HepG2 (cell line): ENCODE data around the gene MBD3L2. TPM values are rescaled to one million over a fixed set of nuclear protein-coding genes. Genes with fewer than 3 reads are reported as not detected.

ENCODE experiments used
- ATF1 ChIP-seq: IDR thresholded peaks from 2 replicates; pipeline ENCODE4 v1.6.1; 2016; ENCODE audit warnings: mild to moderate bottlenecking, control low read depth
- CBX2 ChIP-seq, 2 experiments: fragments of 200-600 bp in 1 of 2; sonication (generic); formaldehyde crosslinking in 1 of 2; IDR thresholded peaks; 2 replicates each; pipeline versions ENCODE4 v1.7.0 to v1.8.1; 2018 to 2022; ENCODE audit warnings: low read depth in 2 of 2, low read length in 1 of 2, mild to moderate bottlenecking in 1 of 2, missing genetic modification reagents in 1 of 2
- DPF2 ChIP-seq: sonication (generic); formaldehyde crosslinking; IDR thresholded peaks from 2 replicates; pipeline ENCODE4 v1.4.0; 2020; ENCODE audit warnings: mild to moderate bottlenecking, low read depth, missing genetic modification reagents, borderline replicate concordance
- ETV6 ChIP-seq: sonication (generic); formaldehyde crosslinking; conservative IDR thresholded peaks from 2 replicates; pipeline ENCODE4 v1.4.0; 2020; ENCODE audit warnings: missing genetic modification reagents
- HOXD1 ChIP-seq: sonication (generic); formaldehyde crosslinking; IDR thresholded peaks from 2 replicates; pipeline ENCODE4 v1.5.0; 2020; ENCODE audit warnings: missing genetic modification reagents
- IKZF4 ChIP-seq: sonication (generic); formaldehyde crosslinking; IDR thresholded peaks from 2 replicates; pipeline ENCODE4 v1.5.1; 2020; ENCODE audit warnings: borderline replicate concordance, mild to moderate bottlenecking, low read depth, missing genetic modification reagents; ENCODE audit errors: not compliant biosample characterization
- JARID2 ChIP-seq: sonication (generic); formaldehyde crosslinking; IDR thresholded peaks from 2 replicates; pipeline ENCODE4 v1.8.1; 2023; ENCODE audit warnings: missing genetic modification reagents, inconsistent platforms; ENCODE audit not compliant: insufficient replicate concordance
- MAFF ChIP-seq: IDR thresholded peaks from 2 replicates; pipeline ENCODE4 v1.6.1; 2011; ENCODE audit warnings: low read depth, low read length, improper control_type of control experiment
- NFATC3 ChIP-seq: sonication (generic); formaldehyde crosslinking; IDR thresholded peaks from 2 replicates; pipeline ENCODE4 v1.5.1; 2020; ENCODE audit warnings: mild to moderate bottlenecking, missing genetic modification reagents
- POLR2G ChIP-seq: fragments of 200-400 bp; formaldehyde crosslinking; IDR thresholded peaks from 2 replicates; pipeline ENCODE4 v1.6.1; 2018; ENCODE audit warnings: mild to moderate bottlenecking, low read depth, low read length, moderate library complexity
- SIX1 ChIP-seq: sonication (generic); formaldehyde crosslinking; IDR thresholded peaks from 2 replicates; pipeline ENCODE4 v1.4.0; 2020; ENCODE audit warnings: missing genetic modification reagents, borderline replicate concordance
- XRCC5 ChIP-seq: fragments of 200-400 bp; formaldehyde crosslinking; optimal IDR thresholded peaks from 2 replicates; pipeline ENCODE3; 2017; ENCODE audit warnings: mild to moderate bottlenecking, low read length
- ZKSCAN8 ChIP-seq: IDR thresholded peaks from 2 replicates; pipeline ENCODE4 v1.6.1; 2016; ENCODE audit warnings: borderline replicate concordance, missing genetic modification reagents, missing compliant biosample characterization
- ZMYM3 ChIP-seq: sonication (generic); formaldehyde crosslinking; IDR thresholded peaks from 2 replicates; pipeline ENCODE4 v1.5.1; 2020; ENCODE audit warnings: mild to moderate bottlenecking, missing genetic modification reagents
- ZNF274 ChIP-seq: sonication (generic); formaldehyde crosslinking; IDR thresholded peaks from 2 replicates; pipeline ENCODE4 v1.5.1; 2020; ENCODE audit warnings: mild to moderate bottlenecking, missing genetic modification reagents
- ZNF615 ChIP-seq: sonication (generic); formaldehyde crosslinking; IDR thresholded peaks from 2 replicates; pipeline ENCODE4 v1.5.0; 2020; ENCODE audit warnings: mild to moderate bottlenecking, missing genetic modification reagents, borderline replicate concordance
- ZNF792 ChIP-seq: IDR thresholded peaks from 2 replicates; pipeline ENCODE4 v1.6.1; 2016
- ZSCAN21 ChIP-seq: sonication (generic); formaldehyde crosslinking; IDR thresholded peaks from 2 replicates; pipeline ENCODE4 v1.8.0; 2022; ENCODE audit warnings: mild to moderate bottlenecking, missing genetic modification reagents, moderate library complexity, borderline replicate concordance
- ZSCAN22 ChIP-seq: sonication (generic); formaldehyde crosslinking; IDR thresholded peaks from 2 replicates; pipeline ENCODE4 v1.4.0; 2020; ENCODE audit warnings: mild to moderate bottlenecking, missing genetic modification reagents
- ZSCAN31 ChIP-seq: sonication (generic); formaldehyde crosslinking; IDR thresholded peaks from 2 replicates; pipeline ENCODE4 v1.5.0; 2020; ENCODE audit warnings: low read depth, mild to moderate bottlenecking, missing genetic modification reagents
- polyA plus RNA-seq, 8 experiments: library from polyadenylated mRNA; depleted of rRNA in 3 of 8; stranded (reverse) in 7 of 8; unstranded in 1 of 8; fragments of >200 nt; fragmentation: Illumina TruSeq in 4 of 8; extraction: Trizol in 4 of 8; gene quantifications; 2 replicates each; pipeline versions ENCODE4 v1.2.1 to v1.2.3, GENCODE V29; 2011 to 2016; ENCODE audit warnings: low read depth in 4 of 8, missing spikeins in 1 of 8, mixed read lengths in 1 of 8; ENCODE audit not compliant: insufficient read depth in 1 of 8
- total RNA-seq, 5 experiments: library from RNA; depleted of rRNA; stranded (reverse); fragments of >200 nt; fragmentation: Illumina TruSeq; extraction: Trizol; gene quantifications; 2 replicates each; pipeline ENCODE4 v1.2.3, GENCODE V29; 2016; ENCODE audit warnings: low read depth in 1 of 5
- TF ChIP-seq, protein P1 (sequence below): sonication (generic); formaldehyde crosslinking; IDR thresholded peaks from 2 replicates; pipeline ENCODE4 v1.8.1; 2023; ENCODE audit warnings: mild to moderate bottlenecking, missing genetic modification reagents, borderline replicate concordance
- TF ChIP-seq, protein P2 (sequence below): sonication (generic); formaldehyde crosslinking; IDR thresholded peaks from 2 replicates; pipeline ENCODE4 v1.4.0; 2020; ENCODE audit warnings: missing genetic modification reagents
- TF ChIP-seq, protein P3 (sequence below): sonication (generic); formaldehyde crosslinking; IDR thresholded peaks from 2 replicates; pipeline ENCODE4 v1.8.0; 2022; ENCODE audit warnings: mild to moderate bottlenecking, missing genetic modification reagents

The MBD3L2 gene
- total and polyA plus RNA-seq, 2 of the 13 experiments (the other 11 are each of a cell fraction or from before 2014, with no cell fraction given) = not detected

GRCh38 chr19:7098701-7099596 lies 49.8 kb downstream of the MBD3L2 start (continued):
- no peak for TF ChIP-seq MAFF
- TF ChIP-seq ZNF792 = no peak
- TF ChIP-seq ZNF615 = no peak
- TF ChIP-seq NFATC3 = no peak
- TF ChIP-seq HOXD1 (CRISPR knock-in tag) = no peak
- TF ChIP-seq, protein P1, sequence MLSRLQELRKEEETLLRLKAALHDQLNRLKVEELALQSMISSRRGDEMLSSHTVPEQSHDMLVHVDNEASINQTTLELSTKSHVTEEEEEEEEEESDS (CRISPR knock-in tag) = no peak
- TF ChIP-seq ZSCAN31 = 0 out of 2 replicates have a peak, but pooled peaks have one; percentile 54
- no peak for TF ChIP-seq SIX1 (CRISPR knock-in tag)
- 0 out of 2 replicates have a peak, but pooled peaks have one; percentile 27 for TF ChIP-seq ZMYM3
- peak; percentile 21 for TF ChIP-seq XRCC5
- no peak for TF ChIP-seq IKZF4 (CRISPR knock-in tag)
- TF ChIP-seq, protein P2, sequence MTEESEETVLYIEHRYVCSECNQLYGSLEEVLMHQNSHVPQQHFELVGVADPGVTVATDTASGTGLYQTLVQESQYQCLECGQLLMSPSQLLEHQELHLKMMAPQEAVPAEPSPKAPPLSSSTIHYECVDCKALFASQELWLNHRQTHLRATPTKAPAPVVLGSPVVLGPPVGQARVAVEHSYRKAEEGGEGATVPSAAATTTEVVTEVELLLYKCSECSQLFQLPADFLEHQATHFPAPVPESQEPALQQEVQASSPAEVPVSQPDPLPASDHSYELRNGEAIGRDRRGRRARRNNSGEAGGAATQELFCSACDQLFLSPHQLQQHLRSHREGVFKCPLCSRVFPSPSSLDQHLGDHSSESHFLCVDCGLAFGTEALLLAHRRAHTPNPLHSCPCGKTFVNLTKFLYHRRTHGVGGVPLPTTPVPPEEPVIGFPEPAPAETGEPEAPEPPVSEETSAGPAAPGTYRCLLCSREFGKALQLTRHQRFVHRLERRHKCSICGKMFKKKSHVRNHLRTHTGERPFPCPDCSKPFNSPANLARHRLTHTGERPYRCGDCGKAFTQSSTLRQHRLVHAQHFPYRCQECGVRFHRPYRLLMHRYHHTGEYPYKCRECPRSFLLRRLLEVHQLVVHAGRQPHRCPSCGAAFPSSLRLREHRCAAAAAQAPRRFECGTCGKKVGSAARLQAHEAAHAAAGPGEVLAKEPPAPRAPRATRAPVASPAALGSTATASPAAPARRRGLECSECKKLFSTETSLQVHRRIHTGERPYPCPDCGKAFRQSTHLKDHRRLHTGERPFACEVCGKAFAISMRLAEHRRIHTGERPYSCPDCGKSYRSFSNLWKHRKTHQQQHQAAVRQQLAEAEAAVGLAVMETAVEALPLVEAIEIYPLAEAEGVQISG (CRISPR knock-in tag) = 0 out of 2 replicates have a peak, but pooled peaks have one; percentile 41
- TF ChIP-seq DPF2 (CRISPR knock-in tag) = no peak
- TF ChIP-seq ZSCAN21 (CRISPR knock-in tag) = 0 out of 2 replicates have a peak, but pooled peaks have one; percentile 24
- TF ChIP-seq, protein P3, sequence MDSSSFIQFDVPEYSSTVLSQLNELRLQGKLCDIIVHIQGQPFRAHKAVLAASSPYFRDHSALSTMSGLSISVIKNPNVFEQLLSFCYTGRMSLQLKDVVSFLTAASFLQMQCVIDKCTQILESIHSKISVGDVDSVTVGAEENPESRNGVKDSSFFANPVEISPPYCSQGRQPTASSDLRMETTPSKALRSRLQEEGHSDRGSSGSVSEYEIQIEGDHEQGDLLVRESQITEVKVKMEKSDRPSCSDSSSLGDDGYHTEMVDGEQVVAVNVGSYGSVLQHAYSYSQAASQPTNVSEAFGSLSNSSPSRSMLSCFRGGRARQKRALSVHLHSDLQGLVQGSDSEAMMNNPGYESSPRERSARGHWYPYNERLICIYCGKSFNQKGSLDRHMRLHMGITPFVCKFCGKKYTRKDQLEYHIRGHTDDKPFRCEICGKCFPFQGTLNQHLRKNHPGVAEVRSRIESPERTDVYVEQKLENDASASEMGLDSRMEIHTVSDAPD (CRISPR knock-in tag) = no peak
- TF ChIP-seq JARID2 (CRISPR knock-in tag) = no peak
- TF ChIP-seq ZSCAN22 = no peak
- no peak for TF ChIP-seq ZNF274 (CRISPR knock-in tag)
- TF ChIP-seq POLR2G = peak; percentile 81
- TF ChIP-seq ZKSCAN8 (CRISPR knock-in tag) = no peak
- no peak for TF ChIP-seq CBX2 (IDR thresholded peaks at IDR 0.05; ENCODE audit: low read depth, low read length)
- no peak for TF ChIP-seq CBX2 (CRISPR knock-in tag; IDR thresholded peaks at IDR 0.05; ENCODE audit: low read depth)
- no peak for TF ChIP-seq ATF1 (CRISPR knock-in tag)
- TF ChIP-seq ETV6 (CRISPR knock-in tag) = peak; percentile 51; the same call in 1 of the 2 replicates
